Fibroblast of peridontal ligament (primary cell): ENCODE measurements around the gene KCNA1.
"Not testable (repeated sequence)": the region's sequence is repeated elsewhere in the genome, so short reads cannot be mapped to it uniquely, and the experiment has no call there.

Source experiments
- DNase-seq: peaks from one replicate; pipeline ENCODE4 v3.0.0-alpha.2; 2010; ENCODE audit errors: extremely low read depth

KCNA1 gene

DNA sequence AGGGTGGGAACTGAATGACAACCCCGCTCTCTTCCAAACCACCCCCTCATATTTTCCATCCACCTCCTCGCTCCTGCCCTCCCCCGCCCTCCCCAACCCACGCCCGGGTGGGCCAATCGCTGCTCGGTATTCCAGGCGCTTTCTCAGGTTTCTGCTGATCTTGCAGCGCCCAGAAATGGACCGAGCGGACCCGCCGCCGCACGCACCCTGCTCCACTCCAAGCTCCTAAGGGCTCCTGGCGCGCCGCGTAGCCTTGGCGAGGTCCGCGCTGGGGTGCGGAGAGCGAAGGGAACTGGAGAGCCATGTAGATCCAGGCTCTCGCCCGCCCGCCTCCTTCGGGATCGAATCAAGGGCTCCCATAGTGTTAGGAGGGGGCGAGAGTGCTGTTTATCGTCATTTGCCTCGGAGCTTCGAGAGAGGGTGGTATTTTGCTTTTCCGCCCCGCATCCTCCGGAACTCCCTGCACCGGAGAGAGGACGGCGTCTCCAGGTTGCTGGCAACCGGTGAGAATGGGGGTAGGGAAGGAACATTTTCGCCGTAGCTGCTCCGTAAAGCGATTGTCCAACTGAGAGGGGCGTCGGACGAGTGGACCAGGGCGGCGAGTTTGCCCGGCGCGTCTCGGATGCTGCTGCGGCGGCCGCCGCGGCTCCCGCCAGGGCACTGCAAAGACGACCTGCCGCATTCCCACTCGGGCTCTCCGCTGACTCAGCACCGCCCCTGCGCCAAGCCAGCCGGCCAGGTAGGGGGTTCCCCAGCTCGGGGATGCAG is at the start of gene KCNA1:
KCNA1 (plus strand) TSS at position 172 of the 768 bp plus-strand sequence. CDS start 1,474 bp downstream, outside the sequence.
- DNase-seq: no peak

- DNase-seq: no peak
These were observed 49.0 kb upstream of the KCNA1 start for GRCh38 chr12:4860741-4861140.

- DNase-seq: no peak
These were observed 46.9 kb upstream of the KCNA1 start for GRCh38 chr12:4862809-4863208.

- DNase-seq: no peak
These were observed 45.1 kb upstream of the KCNA1 start for GRCh38 chr12:4864575-4864974.

DNA sequence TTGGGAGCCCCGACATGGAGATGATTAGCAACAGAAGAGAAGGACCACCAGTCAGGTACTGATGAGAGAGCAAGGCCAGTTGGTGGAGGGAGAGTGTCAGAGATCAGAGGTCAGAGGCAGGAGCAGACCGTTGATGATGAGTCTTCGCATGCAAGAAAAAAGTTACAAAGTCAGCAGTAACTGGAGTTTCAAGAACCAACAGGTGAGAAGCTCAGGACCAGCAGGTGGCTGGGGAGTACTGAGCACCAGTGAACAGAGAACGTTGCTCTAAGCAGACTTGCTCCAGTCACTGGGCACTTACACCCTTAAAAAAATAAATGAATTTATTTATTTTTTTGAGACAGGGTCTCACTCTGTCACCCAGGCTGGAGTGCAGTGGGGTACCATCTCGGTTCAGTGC is 44.5 kb upstream of the KCNA1 start:
- DNase-seq: no peak

DNA sequence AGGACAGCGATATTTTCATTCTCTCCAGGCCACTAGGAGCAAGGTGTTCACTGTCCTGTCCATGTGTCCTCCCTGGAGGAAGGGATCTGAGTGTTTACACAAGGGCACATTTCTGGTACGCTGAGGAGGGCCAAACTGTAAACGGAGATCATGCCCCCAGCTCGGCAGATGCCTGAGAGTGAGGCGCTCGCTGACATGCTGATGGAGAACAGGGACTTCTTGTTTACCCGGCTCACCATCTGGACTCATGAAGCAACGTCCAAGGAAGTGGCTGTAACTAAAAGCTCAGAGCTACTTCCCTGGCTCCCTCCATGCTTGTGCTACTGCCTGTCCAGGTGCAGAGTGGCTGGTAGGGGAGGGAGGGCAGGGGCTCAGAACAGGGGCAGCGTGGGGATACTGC is 43.4 kb upstream of the KCNA1 start:
- no peak for DNase-seq

DNA sequence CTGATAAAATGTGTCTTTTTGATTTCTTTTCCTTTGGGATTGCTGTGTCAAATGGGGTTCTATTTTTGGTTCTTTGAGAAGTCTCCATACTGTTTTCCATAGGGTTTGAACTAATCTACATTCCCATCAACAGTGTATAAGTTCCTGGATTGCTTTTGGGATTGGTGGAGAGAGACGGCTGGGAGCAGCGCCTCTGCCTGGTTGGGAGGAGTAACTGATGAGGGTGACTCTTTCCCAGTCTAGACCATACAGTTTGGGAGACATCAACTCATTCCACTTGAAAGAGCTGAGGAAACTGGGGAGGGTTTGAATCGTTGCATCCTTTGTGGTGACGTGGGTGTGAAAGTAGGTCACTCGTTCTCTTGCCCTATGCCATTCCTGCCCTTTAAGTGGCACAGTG is 42.3 kb upstream of the KCNA1 start:
- DNase-seq: no peak

GRCh38 chr12:4870423-4870822 is 39.3 kb upstream of the KCNA1 start:
- DNase-seq: no peak

DNA sequence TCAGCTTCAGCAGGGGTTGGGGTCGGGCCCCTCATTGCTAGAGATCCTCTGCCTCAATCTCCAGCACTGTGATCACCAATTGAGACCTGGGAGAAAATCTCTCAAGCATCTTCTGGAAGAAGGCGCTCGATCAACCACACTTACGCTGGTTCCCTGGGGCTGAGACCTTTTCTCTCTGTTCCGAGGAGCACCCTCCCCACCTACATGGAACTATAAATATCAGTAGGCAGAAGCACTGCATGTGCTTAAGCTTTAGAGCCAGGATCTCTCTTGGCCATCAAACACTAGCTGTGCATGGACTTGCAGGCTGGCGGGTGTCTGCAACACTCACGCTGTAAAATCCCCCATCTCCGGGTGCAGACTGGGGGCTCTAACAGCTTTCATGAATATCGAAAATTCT is 38.2 kb upstream of the KCNA1 start:
- no peak for DNase-seq

DNA sequence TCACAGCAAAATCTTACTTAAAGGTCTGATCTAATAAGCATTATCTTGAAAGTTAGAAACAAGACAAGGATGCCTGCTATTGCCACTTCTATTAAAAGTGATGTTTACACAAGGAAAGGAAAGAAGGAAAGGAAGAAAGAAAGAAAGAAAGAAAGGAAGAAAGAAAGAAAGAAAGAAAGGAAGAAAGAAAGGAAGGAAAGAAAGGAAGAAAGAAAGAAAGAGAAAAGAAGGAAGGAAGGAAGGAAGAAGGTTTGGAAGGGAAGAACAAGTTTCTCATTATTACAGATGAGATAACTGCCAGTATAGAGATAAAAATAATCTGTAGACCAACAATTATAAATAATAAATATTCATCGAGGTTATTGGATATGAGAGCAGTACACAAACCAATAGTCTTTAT is 35.8 kb upstream of the KCNA1 start:
- no peak for DNase-seq

DNA sequence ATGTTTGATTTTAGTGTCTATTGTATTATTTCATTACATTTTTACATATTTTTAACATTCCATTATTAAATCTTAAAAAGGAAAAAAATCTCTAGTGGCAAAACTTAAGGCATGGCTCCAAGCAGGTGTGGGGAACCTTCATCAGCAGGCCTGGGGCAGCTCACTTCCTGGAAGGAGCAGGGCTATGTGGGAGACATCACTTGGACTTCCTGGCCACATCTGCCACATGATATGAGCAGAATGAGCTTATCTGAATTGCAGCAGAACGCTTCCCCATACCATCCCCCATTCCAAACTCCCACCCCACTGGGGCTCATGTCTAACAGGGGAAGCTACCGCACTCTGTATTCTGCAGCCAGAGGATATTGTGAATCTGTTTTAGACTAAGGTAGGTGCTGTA is 35.0 kb upstream of the KCNA1 start:
- no peak for DNase-seq

- not testable (repeated sequence) for DNase-seq
These were observed 30.2 kb upstream of the KCNA1 start for GRCh38 chr12:4879481-4879880.

GRCh38 chr12:4881266-4882064 is 28.2 kb upstream of the KCNA1 start:
- no peak for DNase-seq

GRCh38 chr12:4891866-4892265 is 17.8 kb upstream of the KCNA1 start:
- DNase-seq: no peak

DNA sequence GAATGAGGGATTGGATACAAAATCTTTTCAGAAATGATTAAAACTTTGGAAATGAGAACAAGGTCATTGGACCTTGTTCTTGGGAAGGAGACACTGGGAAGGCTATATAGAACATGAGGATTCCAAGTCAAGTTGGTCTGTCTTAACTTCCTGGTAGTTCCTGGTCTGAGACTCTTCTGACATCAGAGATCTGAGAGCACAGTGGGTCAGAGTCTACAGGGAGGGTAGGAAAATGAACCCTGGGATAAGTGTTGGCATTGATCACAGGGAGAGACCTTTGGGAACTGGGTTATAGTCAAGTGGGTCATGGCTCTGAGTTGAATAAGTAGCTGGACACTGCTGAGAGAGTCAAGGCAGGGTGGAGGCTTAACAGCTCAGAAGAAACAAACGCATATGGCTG is 17.3 kb upstream of the KCNA1 start:
- DNase-seq: no peak

DNA sequence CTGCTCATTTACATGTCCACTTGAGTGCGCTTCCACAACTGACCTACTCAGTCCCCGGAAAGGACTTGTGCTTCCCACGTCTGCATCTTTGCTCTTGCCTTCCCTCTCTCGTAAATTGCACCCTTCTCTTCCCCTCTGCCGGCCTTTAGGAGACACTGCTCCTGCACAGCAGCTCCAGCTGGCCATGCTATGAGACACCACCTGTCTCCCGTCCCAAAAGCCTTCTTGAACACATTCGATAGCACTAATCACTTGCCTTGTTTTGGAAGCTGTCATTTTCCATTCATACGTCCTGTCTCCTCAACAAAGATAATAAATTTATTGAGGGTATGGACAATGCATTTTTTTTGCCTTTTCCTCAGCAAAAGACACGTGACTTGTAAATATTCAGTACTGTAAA is 15.7 kb upstream of the KCNA1 start:
- DNase-seq: no peak

DNA sequence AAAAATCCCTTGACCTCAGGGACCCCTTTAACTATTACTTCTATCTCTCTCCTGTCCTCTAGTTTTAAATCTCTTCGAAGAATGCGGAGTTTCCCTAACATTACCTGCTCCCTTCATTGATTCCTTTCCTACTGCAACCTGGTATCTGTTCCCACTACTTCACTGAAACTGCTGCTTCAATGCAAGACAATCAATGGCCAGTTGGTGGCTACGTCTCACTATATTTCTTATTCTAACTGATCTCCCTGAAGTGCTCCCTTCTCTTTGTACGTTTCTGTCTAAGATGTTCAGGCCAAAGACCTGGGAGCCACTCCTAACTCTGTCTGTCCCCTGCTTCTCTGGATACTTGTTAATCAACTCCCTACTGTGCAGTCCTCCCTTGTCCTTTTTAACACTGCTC is 10.3 kb upstream of the KCNA1 start:
- DNase-seq: no peak

- peak; percentile 32 for DNase-seq
These were observed 9.4 kb upstream of the KCNA1 start for GRCh38 chr12:4900327-4900726.

DNA sequence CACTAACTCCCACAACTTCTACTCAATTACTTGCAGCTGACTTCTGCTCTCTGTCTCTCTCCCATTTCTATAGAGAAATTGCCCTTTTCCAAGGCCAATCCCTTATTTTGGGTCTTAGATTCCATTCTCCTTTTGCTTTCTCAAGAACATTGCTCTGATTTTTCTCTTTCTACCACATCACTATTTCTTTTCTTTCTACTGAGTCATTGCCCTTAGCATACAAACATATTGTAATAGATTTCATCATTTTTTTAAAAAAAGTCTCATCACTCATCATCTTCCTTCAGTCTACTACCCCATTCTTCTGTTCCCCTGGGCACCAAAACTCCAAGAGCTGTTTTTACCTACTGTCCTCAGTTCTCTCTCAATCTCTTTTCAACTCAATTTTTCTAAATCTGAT is 4.4 kb upstream of the KCNA1 start:
- DNase-seq: no peak

GRCh38 chr12:4908684-4909409 is 858 bp upstream of the KCNA1 start:
- DNase-seq: no peak

DNA sequence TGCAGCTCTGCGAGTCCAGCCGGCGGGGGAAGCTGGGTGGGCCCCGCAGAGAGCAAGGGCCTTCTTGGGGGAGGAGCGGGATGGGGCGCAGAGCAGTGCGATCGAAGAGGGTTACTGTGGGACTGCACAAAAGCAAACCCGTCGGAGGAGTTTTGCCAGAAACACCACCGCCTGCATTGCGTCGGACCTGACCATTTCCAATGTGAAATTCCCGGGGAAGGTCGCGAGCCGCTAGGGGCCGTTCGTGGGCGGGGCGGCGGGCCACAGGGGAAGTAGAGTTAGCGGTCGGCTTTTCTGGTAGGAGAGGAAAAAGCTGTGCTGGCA is 333 bp upstream of the KCNA1 start:
- no peak for DNase-seq

DNA sequence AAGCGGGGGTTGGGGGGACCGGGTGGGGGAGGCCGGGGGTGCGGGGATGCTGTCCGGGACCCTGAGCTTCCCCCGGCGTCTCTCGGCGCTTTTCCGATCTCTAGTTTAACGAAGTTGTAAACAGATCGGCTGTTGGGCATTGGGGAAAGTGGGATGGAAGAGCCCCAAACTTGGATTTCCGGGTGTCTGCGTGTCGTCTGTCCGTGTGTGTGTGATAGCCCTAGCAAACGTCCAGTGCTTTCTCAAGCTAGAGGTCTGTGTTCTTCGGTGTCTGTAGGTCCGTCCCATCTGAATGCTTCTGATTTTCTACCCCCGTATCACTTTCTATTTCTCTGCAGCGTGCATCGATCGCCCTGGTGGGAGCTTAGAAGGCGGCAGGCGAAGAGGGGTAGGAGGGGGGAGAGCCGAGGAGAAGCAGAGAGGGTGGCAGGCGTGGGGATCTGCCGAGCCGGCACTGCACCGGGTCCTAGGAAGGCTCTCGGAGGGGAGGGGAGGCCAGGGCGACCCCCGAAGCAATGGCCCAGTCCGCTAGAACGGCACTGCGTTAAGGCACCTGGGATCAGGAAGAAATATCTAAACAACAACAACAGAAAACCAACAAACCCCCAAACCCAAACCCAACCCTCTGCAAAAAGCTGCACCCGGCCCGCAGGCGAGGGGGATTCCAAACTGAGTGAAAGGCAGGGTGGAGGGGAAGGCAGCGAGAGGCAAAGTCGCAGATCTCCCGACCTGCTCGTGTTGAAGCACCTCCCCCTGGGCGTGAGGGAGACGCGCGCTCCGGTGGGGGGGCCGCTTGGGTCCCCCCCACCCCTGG is 1.0 kb downstream of the KCNA1 start:
- peak; percentile 5 for DNase-seq
